T-helper 1 cell treated with Interleukin-12 subunit alpha and Interleukin-12 subunit beta and Interleukin-4 antibody, amounts not matched to agents 30 ng/mL and 1 ng/mL, for 36 hours (primary cell): ENCODE data around the gene LRRC71. TPM values are rescaled to one million over a fixed set of nuclear protein-coding genes. Genes with fewer than 3 reads are reported as not detected.

Source experiments
- intact Hi-C: fragments of 100-400 bp; cut with micrococcal nuclease; formaldehyde crosslinking; loops from one replicate; pipeline ENCODE4 v1.15.1; 2024
- total RNA-seq: library from RNA; stranded (reverse); gene quantifications from 2 replicates; pipeline ENCODE4 v1.2.3, GENCODE V29; 2022

The LRRC71 gene
- total RNA-seq, result not detected in 2 replicates

GRCh38 chr1:156920233-156921052, at the start of gene LRRC71:
Gene LRRC71, plus strand, starts transcription at chr1:156920632. Its CDS starts 172 bp downstream, at chr1:156920804.
- intact Hi-C loops, result loop anchor here (1.0 kb wide), 1 partner anchor 123 kb away; no protein-coding TSS in a partner anchor

- intact Hi-C loops, result no loop called here
Measured at GRCh38 chr1:156873659-156874058, 46.8 kb upstream of the LRRC71 start.

DNA sequence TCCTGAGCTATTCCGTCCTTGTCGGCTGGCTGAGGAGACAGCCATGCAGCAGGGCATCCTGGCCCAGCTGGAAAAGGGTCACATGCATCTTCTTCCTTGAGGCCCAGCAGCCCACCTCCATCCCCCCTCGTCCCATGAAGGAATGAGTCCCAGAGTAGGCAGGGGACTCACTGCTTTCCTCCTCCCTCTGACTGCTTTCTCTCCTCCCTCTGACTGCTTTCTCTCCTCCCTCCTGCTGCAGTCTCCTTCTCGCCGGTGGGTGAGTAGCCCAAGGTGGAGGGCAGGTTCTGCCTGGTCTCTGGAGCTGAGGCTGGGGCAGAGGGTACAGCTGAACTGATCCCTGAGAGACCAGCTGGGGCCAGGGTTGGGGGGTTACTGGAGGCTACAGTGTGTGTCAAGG, 46.3 kb upstream of the LRRC71 start:
- intact Hi-C loops, result no loop called here

- intact Hi-C loops, result no loop called here
Measured at GRCh38 chr1:156874572-156875340, 45.7 kb upstream of the LRRC71 start.

DNA sequence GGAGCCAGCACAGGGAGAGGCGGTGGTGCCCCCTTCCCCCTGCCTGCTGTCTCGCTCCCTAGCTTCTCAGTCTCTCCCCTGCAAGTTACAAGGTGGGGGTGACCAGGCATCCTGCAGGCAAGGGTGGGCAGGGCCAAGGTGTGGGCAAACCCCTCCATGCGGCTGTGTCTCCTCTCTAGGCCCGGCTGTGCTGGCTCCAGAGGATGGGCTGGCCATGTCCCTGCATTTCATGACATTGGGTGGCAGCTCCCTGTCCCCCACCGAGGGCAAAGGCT, 45.2 kb upstream of the LRRC71 start:
- intact Hi-C loops, result no loop called here

DNA sequence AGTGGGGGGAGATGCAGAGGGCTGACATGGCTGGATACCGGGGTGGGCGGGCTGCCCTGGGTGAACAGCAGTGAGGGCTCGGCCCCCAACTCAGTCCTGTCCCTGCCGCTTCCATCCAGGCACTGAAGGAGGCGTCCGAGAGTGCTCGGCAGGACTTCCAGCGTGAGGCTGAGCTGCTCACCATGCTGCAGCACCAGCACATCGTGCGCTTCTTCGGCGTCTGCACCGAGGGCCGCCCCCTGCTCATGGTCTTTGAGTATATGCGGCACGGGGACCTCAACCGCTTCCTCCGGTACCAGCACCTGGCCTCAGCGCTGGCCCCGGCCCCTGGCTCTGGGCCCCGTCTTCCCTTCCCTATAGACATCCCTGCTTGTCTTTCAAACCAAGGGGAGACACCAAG, 44.2 kb upstream of the LRRC71 start:
- intact Hi-C loops, result no loop called here

DNA sequence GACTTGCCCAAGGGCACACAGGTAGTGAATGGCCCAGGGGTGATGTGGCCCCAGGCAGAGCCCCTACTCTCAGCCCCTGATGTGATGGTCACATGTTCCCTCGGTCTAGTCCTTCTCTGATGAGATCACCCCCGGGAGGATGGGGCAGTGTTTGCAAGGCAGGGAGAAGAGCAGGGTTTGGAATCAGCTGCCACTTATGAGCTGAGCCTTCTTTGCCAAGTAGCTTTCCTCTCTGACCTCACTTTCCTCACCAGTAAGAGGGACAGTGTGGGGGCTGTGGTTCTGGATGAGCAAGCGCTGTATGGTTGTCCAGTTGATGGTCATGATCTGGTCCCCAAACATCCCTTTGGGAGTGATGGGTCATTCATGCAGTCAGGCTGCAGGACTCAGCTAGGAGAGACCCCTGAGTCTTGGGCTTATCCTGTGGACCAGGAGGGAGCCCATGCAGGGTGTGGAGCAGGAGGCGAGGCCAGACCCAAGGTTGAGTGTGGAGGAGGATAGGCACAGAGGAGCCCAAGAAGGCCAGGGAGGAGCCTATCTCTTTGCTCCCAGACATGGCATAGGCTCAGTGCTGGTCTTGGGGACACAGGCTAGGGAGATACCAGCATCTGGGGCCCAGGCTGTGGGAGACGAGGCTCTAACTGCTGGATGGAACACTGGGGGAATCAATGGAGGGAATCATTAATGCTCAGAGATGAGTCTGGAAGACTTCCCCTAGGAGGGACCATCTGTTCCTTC, 42.8 kb upstream of the LRRC71 start:
- intact Hi-C loops, result no loop called here

- intact Hi-C loops, result no loop called here
Measured at GRCh38 chr1:156879876-156880275, 40.6 kb upstream of the LRRC71 start.

GRCh38 chr1:156880473-156880872, 40.0 kb upstream of the LRRC71 start:
- intact Hi-C loops, result no loop called here

GRCh38 chr1:156881101-156881500, 39.3 kb upstream of the LRRC71 start:
- intact Hi-C loops, result no loop called here

DNA sequence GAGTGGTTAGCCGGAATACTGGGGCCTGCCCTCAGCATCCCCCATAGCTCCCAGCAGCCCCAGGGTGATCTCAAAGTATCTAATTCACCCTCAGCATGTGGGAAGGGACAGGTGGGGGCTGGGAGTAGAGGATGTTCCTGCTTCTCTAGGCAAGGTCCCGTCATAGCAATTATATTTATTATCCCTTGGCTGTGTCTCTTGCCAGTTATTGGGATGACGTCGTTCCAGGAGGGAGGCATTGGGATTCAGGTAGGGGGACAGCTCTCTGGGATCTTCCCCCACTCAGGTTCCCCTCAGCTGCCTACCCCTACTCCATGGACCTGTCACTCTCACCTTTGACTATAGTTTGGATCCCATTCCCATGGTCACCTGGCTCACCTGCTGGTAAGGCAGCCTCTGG, 38.8 kb upstream of the LRRC71 start:
- intact Hi-C loops, result no loop called here

- intact Hi-C loops, result no loop called here
Measured at GRCh38 chr1:156882543-156882942, 37.9 kb upstream of the LRRC71 start.

- intact Hi-C loops, result no loop called here
Measured at GRCh38 chr1:156883919-156884318, 36.5 kb upstream of the LRRC71 start.

GRCh38 chr1:156884560-156885184, 35.8 kb upstream of the LRRC71 start:
- intact Hi-C loops, result no loop called here

- intact Hi-C loops, result no loop called here
Measured at GRCh38 chr1:156885314-156885713, 35.1 kb upstream of the LRRC71 start.

GRCh38 chr1:156885880-156886355, 34.5 kb upstream of the LRRC71 start:
- intact Hi-C loops, result no loop called here

DNA sequence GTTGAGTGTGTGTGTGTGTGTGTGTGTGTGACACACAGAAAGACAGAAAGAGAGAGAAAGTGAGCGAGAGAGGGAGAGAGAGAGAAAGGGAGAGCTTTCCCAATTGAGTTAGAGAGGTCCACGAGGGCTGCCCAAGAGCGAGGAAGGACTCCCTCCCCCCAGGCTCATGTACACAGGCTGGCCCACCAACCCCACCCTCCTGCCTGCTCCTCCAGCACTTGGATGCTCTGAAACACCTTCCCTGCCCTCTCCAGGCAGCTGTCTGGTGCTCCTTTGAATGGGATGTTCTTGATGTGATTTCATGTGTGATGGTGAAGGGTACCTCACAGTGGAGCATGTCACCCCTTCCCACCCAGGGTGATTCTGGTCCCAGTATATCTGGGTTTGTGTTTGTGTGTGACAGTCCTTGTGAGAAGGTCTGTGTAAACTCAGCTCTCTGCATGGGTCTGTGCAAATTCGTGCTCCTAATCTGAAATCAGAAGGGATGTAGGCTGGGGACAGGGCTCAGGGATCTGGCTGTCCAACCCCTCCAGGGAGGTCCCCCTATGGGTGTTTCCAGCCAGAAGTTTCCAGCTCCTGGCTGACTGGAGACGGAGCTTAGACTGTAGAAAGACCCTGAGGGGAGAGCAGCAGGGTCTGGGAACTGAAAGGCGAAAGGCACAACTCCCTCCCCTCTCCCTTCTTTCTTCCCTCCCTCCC, 33.7 kb upstream of the LRRC71 start:
- intact Hi-C loops, result no loop called here

DNA sequence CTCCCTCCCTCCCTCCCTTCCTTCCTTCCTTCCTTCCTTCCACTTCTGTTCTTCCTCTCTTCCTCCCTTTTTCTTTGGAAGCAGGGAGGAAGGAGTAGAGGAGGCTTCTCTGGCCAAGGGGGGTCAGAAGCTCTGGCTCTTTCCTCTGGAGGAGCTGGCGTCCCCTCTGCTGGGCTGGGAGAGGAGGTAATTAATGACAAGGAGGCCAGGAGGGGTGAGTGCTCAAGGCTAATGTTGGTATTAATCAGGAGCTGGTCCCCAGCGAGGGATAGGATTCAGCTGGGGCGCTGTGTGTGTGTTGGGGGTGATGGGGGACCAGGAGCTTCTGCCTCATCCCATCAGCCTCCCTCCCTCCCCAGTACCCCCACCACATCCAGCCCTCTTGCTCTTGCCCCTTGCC, 33.1 kb upstream of the LRRC71 start:
- intact Hi-C loops, result no loop called here

GRCh38 chr1:156887734-156888133, 32.7 kb upstream of the LRRC71 start:
- intact Hi-C loops, result no loop called here

GRCh38 chr1:156889802-156890580, 30.4 kb upstream of the LRRC71 start:
- intact Hi-C loops, result loop anchor here (1.0 to 5.0 kb wide), 7 partner anchors 30 to 263 kb away; partner anchors contain the start of genes CRABP2 and NTRK1
